Measurements from ENCODE around the gene ARHGDIB.

The ARHGDIB gene

DNA sequence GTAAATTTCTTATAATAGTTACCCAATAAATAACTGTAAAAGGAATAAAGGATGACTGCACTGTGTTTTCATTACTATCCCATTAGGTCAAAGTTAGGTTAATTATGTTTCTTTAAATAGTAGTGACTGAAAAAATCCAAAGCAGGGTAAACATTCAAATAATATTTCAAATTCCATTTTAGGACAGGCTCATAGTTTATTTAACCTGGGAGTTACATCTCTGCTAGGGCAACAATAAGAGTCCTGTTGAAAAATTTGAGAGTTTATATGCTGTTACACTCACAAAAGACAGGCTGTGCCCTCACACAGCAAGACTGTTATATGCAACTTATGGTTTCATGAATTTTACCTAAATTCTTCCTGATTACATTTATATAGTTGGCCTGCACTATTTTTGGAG is 31.1 kb downstream of the ARHGDIB start:
- no peak for DNase-seq (ENCODE audit: low read depth)

DNA sequence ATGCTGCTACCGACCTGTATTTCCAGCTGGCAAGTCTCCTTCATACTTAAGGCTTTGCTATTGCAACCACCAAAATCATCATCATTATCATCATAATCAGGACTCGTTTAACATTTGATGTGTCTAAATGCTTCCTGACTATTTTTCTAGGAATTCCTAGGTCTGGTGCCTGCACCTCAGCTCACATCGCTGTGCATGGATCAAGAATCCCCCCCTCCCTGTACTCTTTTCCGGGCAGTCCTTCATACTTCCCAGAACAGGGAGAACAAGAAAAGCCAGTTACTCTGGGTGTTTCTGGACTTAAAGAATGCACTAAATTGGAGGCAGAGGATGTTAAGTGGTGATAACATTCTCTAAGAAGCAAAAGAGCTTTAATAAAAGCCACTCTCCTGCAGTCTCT is 32.5 kb downstream of the ARHGDIB start:
- DNase-seq (ENCODE audit: low read depth), result no peak

DNA sequence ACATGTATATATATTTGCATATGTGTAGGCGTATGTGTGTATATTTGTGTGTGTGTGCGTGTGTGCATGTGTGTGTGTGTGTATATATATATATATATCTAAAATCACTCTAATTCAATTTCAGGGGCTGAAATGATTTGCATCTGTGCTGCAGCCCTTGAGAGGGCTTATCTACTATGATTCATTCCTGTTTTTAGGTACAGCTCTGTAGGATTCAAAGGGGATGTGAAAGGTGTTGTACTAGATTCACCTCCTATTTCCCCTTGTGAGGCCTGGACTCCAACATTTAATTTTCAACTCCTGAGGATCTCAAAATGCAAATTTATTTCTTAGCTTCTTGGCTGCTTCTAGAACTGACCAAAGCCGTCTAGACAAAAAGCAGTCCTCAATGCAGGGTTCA is 34.1 kb downstream of the ARHGDIB start:
- DNase-seq (ENCODE audit: low read depth), result no peak

DNA sequence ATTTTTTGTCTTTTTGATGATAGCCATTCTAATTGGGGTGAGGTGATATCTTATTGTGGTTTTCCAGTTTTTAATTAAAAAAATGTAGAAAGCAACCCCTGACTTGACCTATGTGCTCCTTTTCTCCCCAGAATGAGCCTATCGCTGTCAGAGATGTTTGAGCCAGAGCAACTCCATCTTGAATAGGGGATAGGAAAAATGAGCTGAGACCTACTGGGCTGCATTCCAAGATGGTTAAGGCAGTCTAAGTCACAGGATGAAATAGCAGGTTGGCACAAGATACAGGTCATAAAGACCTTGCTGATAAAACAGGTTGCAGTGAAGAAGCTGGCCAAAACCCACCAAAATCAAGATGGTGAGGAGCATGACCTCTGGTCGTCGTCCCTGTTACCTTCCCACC is 36.9 kb downstream of the ARHGDIB start:
- no peak for DNase-seq (ENCODE audit: low read depth)

DNA sequence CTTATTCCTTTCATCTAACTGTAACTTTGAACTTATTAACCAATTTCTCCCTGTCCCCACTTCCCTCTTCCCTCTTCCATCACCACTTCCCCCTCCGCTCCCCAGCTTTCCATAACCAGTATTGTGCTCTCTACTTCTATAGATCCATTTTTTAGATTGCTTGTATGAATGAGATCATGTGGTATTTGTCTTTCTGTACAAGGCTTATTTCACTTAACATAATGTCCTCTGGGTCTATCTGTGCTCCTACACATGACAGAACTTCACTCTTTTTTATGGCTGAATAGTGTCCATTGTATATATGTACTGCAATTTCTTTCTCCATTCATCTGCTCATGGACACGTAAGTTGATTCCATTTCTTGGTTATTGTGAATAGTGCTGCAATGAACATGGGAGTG is 37.5 kb downstream of the ARHGDIB start:
- no peak for DNase-seq (ENCODE audit: low read depth)

- DNase-seq (ENCODE audit: low read depth), result no peak
Measured at GRCh38 chr12:14921218-14921617, 40.2 kb downstream of the ARHGDIB start.

DNA sequence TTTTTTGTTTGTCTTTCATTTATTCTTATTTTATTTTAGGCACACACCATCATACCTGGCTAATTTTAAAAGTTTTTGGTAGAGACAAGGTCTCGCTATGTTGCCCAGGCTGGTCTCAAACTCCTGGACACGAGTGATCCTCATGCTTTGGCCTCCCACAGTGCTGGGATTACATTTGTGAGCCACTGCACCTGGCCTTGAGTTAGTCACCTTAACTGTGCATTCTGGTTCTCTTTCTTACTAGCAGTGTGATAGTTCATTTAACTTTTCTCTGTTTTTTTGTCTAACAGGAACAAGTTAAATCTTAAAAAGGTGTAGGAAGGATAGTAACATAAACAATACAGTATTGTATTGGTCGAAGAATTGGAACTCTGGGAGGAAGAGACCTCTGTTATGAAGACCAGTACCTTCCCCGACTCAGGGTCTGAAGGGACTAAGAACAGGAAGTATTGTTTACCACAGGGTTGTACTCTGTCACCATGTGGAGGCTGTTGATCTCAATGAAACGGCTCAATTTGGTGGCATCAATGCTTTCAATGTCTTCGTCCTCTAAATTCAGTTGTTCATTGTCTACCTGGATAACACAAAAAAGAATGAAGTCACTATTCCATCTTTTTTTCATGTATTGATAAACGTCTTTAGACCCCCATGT is 40.8 kb downstream of the ARHGDIB start:
- no peak for DNase-seq (ENCODE audit: low read depth)

DNA sequence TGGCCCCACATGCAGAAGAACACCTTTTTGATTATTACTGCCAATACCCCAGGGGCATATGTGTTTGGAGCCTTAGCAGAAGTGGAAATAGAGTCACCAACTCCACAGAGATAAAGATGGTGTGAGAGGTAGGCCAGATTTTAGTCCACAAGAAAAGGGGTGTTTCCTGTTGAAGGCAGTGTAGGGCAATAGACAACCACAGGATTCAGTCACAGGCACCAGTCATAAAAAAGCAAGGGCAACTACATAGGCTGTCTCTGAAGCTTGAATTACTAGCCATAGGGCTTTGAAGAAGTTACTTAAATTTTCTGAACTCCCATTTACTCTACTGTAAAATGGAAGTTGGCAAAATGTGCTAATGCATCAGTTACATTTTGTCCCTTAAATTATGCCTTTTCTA is 41.9 kb downstream of the ARHGDIB start:
- DNase-seq (ENCODE audit: low read depth), result no peak

DNA sequence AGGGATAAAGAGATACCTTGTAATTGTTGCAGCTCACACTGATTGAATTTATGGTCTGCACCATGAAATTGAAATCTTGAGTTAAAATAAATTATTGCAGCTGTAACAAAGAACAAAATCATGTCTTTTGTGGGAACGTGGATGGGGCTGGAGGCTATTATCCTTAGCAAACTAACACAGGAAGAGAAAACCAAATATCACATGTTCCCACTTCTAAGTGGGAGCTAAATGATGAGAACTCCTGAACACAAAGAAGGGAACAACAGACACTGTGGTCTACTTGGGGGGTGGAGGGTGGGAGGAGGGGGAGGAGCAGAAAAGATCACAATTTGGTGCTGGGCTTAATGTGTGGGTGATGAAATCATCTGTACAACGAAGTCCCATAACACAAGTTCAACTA is 45.7 kb downstream of the ARHGDIB start:
- no peak for DNase-seq (ENCODE audit: low read depth)

- no peak for DNase-seq (ENCODE audit: low read depth)
Measured at GRCh38 chr12:14913381-14913781, 48.0 kb downstream of the ARHGDIB start.

DNA sequence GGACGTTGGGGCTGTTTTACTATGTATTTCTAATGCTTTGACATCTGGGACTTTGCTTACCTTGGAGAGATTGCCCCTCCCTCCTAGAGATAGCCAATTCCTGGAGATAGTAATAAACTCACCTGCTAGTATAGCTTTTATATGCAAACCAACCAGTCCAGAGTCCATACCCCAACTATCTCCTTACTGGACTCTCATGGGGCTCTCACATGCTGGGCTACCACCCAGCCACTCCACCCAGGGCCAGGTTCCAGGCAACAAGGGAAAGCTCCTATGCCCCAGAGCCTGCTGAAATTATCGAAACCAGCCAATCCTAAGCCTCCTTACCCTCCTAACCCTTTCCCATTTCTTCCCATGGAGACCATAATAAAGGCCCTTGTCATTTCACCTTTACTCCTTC is 50.3 kb downstream of the ARHGDIB start:
- DNase-seq (ENCODE audit: low read depth), result no peak

- no peak for DNase-seq (ENCODE audit: low read depth)
Measured at GRCh38 chr12:14910090-14910915, 51.1 kb downstream of the ARHGDIB start.

- no peak for DNase-seq (ENCODE audit: low read depth)
Measured at GRCh38 chr12:14907953-14908352, 53.4 kb downstream of the ARHGDIB start.

- DNase-seq (ENCODE audit: low read depth), result no peak
Measured at GRCh38 chr12:14906114-14906513, 55.3 kb downstream of the ARHGDIB start.

- DNase-seq (ENCODE audit: low read depth), result no peak
Measured at GRCh38 chr12:14905269-14906004, 56.0 kb downstream of the ARHGDIB start.

DNA sequence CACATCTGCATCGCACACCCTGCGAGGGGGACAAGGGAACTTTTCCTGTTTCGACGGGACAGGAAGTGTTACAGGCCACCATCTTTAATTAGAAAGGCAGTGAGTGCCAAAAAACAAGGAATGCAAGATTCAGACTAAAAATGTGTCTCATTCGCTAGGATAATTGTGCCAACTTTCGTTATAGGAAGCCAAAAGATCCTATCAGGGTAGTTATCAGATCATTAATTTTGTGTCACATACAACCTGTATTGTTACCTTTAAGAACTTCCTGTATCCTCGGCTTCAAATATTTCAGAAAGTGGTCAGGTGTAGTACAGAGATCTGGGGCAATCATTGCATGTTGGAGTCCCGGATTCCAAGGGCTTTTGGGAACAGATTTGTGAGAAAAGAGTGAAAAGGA is 56.5 kb downstream of the ARHGDIB start:
- no peak for DNase-seq (ENCODE audit: low read depth)

DNA sequence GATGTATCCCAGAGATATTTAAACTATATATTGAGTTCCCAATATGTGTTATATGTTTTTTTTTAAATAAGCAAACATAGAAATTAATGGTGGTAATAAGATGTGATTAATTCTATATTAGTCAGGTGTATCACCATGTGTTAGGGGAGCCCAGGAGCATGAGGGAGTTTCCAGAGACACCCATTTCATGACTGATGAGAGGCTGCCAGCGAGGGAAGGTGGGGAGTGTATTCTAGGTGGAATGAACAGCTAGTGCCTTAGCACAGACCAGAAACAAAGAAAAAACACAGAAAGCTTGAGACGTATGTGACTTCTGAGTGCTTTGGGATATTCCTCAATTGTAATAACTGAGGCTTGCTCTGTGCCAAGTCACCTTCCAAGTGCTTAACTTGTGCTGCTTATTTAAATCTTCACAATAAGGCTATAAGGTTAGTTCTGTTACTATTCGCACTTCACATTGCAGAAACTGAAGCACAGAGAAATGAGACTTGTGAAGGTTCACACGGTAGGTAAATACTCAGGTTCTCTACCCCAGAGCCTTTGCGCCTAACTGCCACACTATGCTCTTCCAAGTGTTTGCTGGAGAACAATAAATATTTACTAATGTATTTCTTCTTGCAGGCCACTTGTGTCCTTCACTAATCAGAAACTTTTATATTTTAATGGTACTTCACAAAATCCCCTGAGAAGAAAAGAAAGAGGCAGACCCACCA is 57.9 kb downstream of the ARHGDIB start:
- no peak for DNase-seq (ENCODE audit: low read depth)

GRCh38 chr12:14902465-14902864 is 58.9 kb downstream of the ARHGDIB start:
- DNase-seq (ENCODE audit: low read depth), result no peak

GRCh38 chr12:14901228-14901562 is 60.2 kb downstream of the ARHGDIB start:
- no peak for DNase-seq (ENCODE audit: low read depth)

DNA sequence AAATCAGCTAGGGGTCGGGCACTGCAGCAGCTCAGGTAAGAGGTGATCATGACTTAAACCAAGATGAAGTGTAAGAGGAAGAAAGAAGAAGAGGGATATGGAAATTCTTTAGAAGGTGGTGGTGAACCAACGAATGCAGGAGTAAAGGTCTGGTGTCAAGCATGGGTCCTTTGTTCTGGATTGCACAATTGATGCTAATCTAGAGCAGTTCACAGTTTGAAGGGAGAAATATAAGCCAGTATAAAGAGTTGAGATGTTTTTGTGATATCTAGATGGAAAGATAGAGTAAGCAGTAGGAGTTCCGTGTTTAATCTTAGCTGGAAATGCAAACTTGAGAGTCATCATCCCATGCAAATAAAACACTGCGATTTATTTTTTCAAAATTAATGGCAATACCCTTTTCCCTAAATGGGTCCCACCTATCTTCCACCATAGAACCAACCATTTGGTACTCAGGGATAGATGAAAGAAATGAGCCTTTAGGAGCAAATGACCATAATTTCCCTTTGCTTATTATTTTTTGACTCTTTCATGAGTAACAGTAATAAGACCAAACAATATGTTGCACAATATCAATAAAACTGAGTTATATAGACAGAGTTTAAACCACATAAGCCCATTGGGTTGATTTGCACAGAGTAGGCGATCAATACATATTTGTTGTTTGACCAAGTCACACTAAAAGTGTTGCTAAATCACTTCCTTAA is 60.7 kb downstream of the ARHGDIB start:
- no peak for DNase-seq (ENCODE audit: low read depth)

GRCh38 chr12:14896521-14897169 is 64.8 kb downstream of the ARHGDIB start:
- no peak for DNase-seq (ENCODE audit: low read depth)

All from stimulated activated CD8-positive, alpha-beta memory T cell treated with anti-CD3 and anti-CD28 coated beads, Interleukin-4, amount 100 ng/mL, for 24 hours (primary cell).